ENCODE results near the gene PTPN14.

DNA sequence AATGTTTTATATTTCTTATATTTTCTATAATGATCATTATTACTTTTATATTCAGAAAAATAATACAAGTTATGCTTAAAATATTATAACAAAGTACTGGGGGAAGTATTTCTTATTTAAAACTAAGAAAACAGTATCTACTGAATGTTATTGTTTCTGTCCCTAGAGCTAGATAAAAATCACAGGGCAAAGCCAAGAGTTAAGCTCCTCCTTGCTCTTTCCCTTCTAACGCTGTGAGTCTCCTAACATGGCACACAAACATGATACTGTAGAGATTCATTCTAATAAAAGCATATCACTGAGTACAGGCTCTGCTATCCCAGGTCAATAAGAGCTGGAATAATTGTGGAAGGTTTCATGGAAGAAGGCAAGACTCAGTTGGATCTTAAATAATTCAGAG lies 53.4 kb downstream of the PTPN14 start:
- TF ChIP-seq POLR2A (IDR thresholded peaks at IDR 0.05; ENCODE audit: low read length) (no peak), GATA1 (IDR thresholded peaks at IDR 0.05; ENCODE audit: low read depth, low read length) (no peak)
